ENCODE data around the gene SORCS2.

The SORCS2 gene

GRCh38 chr4:7361280-7361895 is 169.1 kb downstream of the SORCS2 start:
- no peak for DNase-seq
- H3K4me3 Mint-ChIP-seq = no peak overlapping the region
- H3K9me3 Mint-ChIP-seq = peaks cover 0 to 2% of the 10 kb centered on the region in 2 donors
- H3K27me3 Mint-ChIP-seq = peaks cover 9 to 22% of the 10 kb centered on the region in 2 donors
- no peak overlapping the region for H3K27ac Mint-ChIP-seq
- no peaks in the 10 kb centered on the region for H3K36me3 Mint-ChIP-seq (ENCODE audit: insufficient read depth)
- ATAC-seq (replicated peaks) = no peak
- peaks cover 0 to 2% of the 10 kb centered on the region in 2 donors for H3K4me1 Mint-ChIP-seq (ENCODE audit: low read depth in 2 of 2)

- ATAC-seq (replicated peaks) = no peak
- H3K36me3 Mint-ChIP-seq (ENCODE audit: insufficient read depth) = no peaks in the 10 kb centered on the region
- no peak overlapping the region for H3K4me3 Mint-ChIP-seq
- peaks cover 0 to 6% of the 10 kb centered on the region in 2 donors for H3K4me1 Mint-ChIP-seq (ENCODE audit: low read depth in 2 of 2)
- DNase-seq = no peak
- no peak overlapping the region for H3K27ac Mint-ChIP-seq
- H3K27me3 Mint-ChIP-seq = peaks cover 7 to 32% of the 10 kb centered on the region in 2 donors
- peaks cover 0 to 2% of the 10 kb centered on the region in 2 donors for H3K9me3 Mint-ChIP-seq
Observed at GRCh38 chr4:7362341-7362740, 170.0 kb downstream of the SORCS2 start.

GRCh38 chr4:7362862-7363430 is 170.6 kb downstream of the SORCS2 start:
- Mint-ChIP-seq H3K27me3 (peaks cover 7 to 34% of the 10 kb centered on the region in 2 donors), H3K36me3 (ENCODE audit: insufficient read depth) (no peaks in the 10 kb centered on the region), H3K27ac (no peak overlapping the region), H3K4me1 (ENCODE audit: low read depth in 2 of 2) (peaks cover 0 to 6% of the 10 kb centered on the region in 2 donors), H3K9me3 (peaks cover 0 to 2% of the 10 kb centered on the region in 2 donors), H3K4me3 (no peak overlapping the region)
- DNase-seq (no peak), ATAC-seq (replicated peaks) (no peak)

GRCh38 chr4:7364979-7365378 is 172.6 kb downstream of the SORCS2 start:
- peaks cover 25 to 52% of the 10 kb centered on the region in 2 donors for H3K27me3 Mint-ChIP-seq
- H3K9me3 Mint-ChIP-seq = peaks cover 0 to 2% of the 10 kb centered on the region in 2 donors
- peaks cover 0 to 6% of the 10 kb centered on the region in 2 donors for H3K4me1 Mint-ChIP-seq (ENCODE audit: low read depth in 2 of 2)
- no peak for DNase-seq
- ATAC-seq (replicated peaks) = no peak
- H3K27ac Mint-ChIP-seq = no peak overlapping the region
- no peak overlapping the region for H3K4me3 Mint-ChIP-seq
- H3K36me3 Mint-ChIP-seq (ENCODE audit: insufficient read depth) = no peaks in the 10 kb centered on the region

- no peaks in the 10 kb centered on the region for H3K36me3 Mint-ChIP-seq (ENCODE audit: insufficient read depth)
- H3K4me3 Mint-ChIP-seq = no peak overlapping the region
- H3K4me1 Mint-ChIP-seq (ENCODE audit: low read depth in 2 of 2) = peaks cover 0 to 6% of the 10 kb centered on the region in 2 donors
- peaks cover 30 to 57% of the 10 kb centered on the region in 2 donors for H3K27me3 Mint-ChIP-seq
- H3K27ac Mint-ChIP-seq = no peak overlapping the region
- ATAC-seq (replicated peaks) = no peak
- H3K9me3 Mint-ChIP-seq = peaks cover 0 to 2% of the 10 kb centered on the region in 2 donors
- no peak for DNase-seq
Observed at GRCh38 chr4:7365462-7366179, 173.3 kb downstream of the SORCS2 start.

- Mint-ChIP-seq H3K4me3 (no peak overlapping the region), H3K36me3 (ENCODE audit: insufficient read depth) (no peaks in the 10 kb centered on the region), H3K27ac (no peak overlapping the region), H3K27me3 (peaks cover 30 to 57% of the 10 kb centered on the region in 2 donors), H3K4me1 (ENCODE audit: low read depth in 2 of 2) (peaks cover 0 to 4% of the 10 kb centered on the region in 2 donors), H3K9me3 (peaks cover 0 to 2% of the 10 kb centered on the region in 2 donors)
- no peak for ATAC-seq (replicated peaks)
- DNase-seq = no peak
Observed at GRCh38 chr4:7366180-7366945, 174.0 kb downstream of the SORCS2 start.

GRCh38 chr4:7366954-7367353 is 174.6 kb downstream of the SORCS2 start:
- Mint-ChIP-seq H3K9me3 (peaks cover 0 to 2% of the 10 kb centered on the region in 2 donors), H3K27me3 (peaks cover 36 to 62% of the 10 kb centered on the region in 2 donors), H3K4me3 (no peak overlapping the region), H3K27ac (no peak overlapping the region), H3K36me3 (ENCODE audit: insufficient read depth) (no peaks in the 10 kb centered on the region), H3K4me1 (ENCODE audit: low read depth in 2 of 2) (peaks cover 0 to 4% of the 10 kb centered on the region in 2 donors)
- ATAC-seq (replicated peaks) = no peak
- no peak for DNase-seq

- Mint-ChIP-seq H3K27me3 (peaks cover 40 to 66% of the 10 kb centered on the region in 2 donors), H3K4me3 (no peak overlapping the region), H3K36me3 (ENCODE audit: insufficient read depth) (no peaks in the 10 kb centered on the region), H3K9me3 (peaks cover 0 to 2% of the 10 kb centered on the region in 2 donors), H3K27ac (no peak overlapping the region), H3K4me1 (ENCODE audit: low read depth in 2 of 2) (peaks cover 0 to 4% of the 10 kb centered on the region in 2 donors)
- no peak for ATAC-seq (replicated peaks)
- no peak for DNase-seq
Observed at GRCh38 chr4:7367406-7367805, 175.1 kb downstream of the SORCS2 start.

GRCh38 chr4:7367864-7368277 is 175.5 kb downstream of the SORCS2 start:
- Mint-ChIP-seq H3K27ac (no peak overlapping the region), H3K4me1 (ENCODE audit: low read depth in 2 of 2) (peaks cover 0 to 4% of the 10 kb centered on the region in 2 donors)

GRCh38 chr4:7368296-7368695 is 176.0 kb downstream of the SORCS2 start:
- ATAC-seq (replicated peaks) = no peak
- H3K4me1 Mint-ChIP-seq (ENCODE audit: low read depth in 2 of 2) = peaks cover 0 to 4% of the 10 kb centered on the region in 2 donors

More at GRCh38 chr4:7367864-7368277, 175.5 kb downstream of the SORCS2 start:
- Mint-ChIP-seq H3K27me3 (peaks cover 43 to 71% of the 10 kb centered on the region in 2 donors), H3K9me3 (peaks cover 0 to 2% of the 10 kb centered on the region in 2 donors), H3K4me3 (no peak overlapping the region), H3K36me3 (ENCODE audit: insufficient read depth) (no peaks in the 10 kb centered on the region)
- ATAC-seq (replicated peaks) = no peak
- no peak for DNase-seq

GRCh38 chr4:7369511-7369910 is 177.2 kb downstream of the SORCS2 start:
- ATAC-seq (replicated peaks) (no peak), DNase-seq (no peak)
- H3K9me3 Mint-ChIP-seq = no peaks in the 10 kb centered on the region
- H3K4me3 Mint-ChIP-seq = no peak overlapping the region
- H3K27ac Mint-ChIP-seq = no peak overlapping the region
- H3K4me1 Mint-ChIP-seq (ENCODE audit: low read depth in 2 of 2) = peaks cover 0 to 4% of the 10 kb centered on the region in 2 donors
- peaks cover 46 to 81% of the 10 kb centered on the region in 2 donors for H3K27me3 Mint-ChIP-seq
- H3K36me3 Mint-ChIP-seq (ENCODE audit: insufficient read depth) = no peaks in the 10 kb centered on the region

More at GRCh38 chr4:7368296-7368695, 176.0 kb downstream of the SORCS2 start:
- peaks cover 46 to 75% of the 10 kb centered on the region in 2 donors for H3K27me3 Mint-ChIP-seq
- DNase-seq = no peak
- no peak overlapping the region for H3K4me3 Mint-ChIP-seq
- no peak overlapping the region for H3K27ac Mint-ChIP-seq
- H3K9me3 Mint-ChIP-seq = peaks cover 0 to 2% of the 10 kb centered on the region in 2 donors
- no peaks in the 10 kb centered on the region for H3K36me3 Mint-ChIP-seq (ENCODE audit: insufficient read depth)

- no peak for DNase-seq
- peaks cover 0 to 4% of the 10 kb centered on the region in 2 donors for H3K4me1 Mint-ChIP-seq (ENCODE audit: low read depth in 2 of 2)
- H3K9me3 Mint-ChIP-seq = no peaks in the 10 kb centered on the region
- peaks cover 47 to 81% of the 10 kb centered on the region in 2 donors for H3K27me3 Mint-ChIP-seq
- ATAC-seq (replicated peaks) = no peak
- no peaks in the 10 kb centered on the region for H3K36me3 Mint-ChIP-seq (ENCODE audit: insufficient read depth)
- no peak overlapping the region for H3K4me3 Mint-ChIP-seq
- H3K27ac Mint-ChIP-seq = no peak overlapping the region
Observed at GRCh38 chr4:7370038-7370437, 177.7 kb downstream of the SORCS2 start.
